Left ventricle myocardium inferior (tissue), 1 donor: ENCODE data around the gene FAM120C. TPM values are rescaled to one million over a fixed set of nuclear protein-coding genes. Genes with fewer than 3 reads are reported as not detected.

Experiments
- DNase-seq: peaks from one replicate; pipeline ENCODE4 v3.0.0-alpha.2; 2020
- H3K27ac ChIP-seq: fragments of 200-600 bp; replicated peaks from 2 replicates; pipeline ENCODE4 v1.8.0; 2021
- H3K27me3 ChIP-seq: fragments of 200-600 bp; 2 replicates; pipeline ENCODE4 v1.8.0; 2021; ENCODE audit warnings: low read depth
- H3K36me3 ChIP-seq: fragments of 200-600 bp; 2 replicates; pipeline ENCODE4 v1.8.0; 2021
- H3K4me1 ChIP-seq: fragments of 200-600 bp; 2 replicates; pipeline ENCODE4 v1.8.0; 2021
- H3K4me3 ChIP-seq: fragments of 200-600 bp; 2 replicates; pipeline ENCODE4 v1.8.0; 2021; ENCODE audit warnings: mild to moderate bottlenecking, moderate library complexity
- H3K9me3 ChIP-seq: fragments of 200-600 bp; replicated peaks from 2 replicates; pipeline ENCODE4 v1.8.0; 2021
- intact Hi-C: fragments of 100-400 bp; cut with micrococcal nuclease; formaldehyde crosslinking; loops from one replicate; pipeline ENCODE4 v1.11.0; 2022
- total RNA-seq: library from RNA; stranded (reverse); fragmentation: NEBNext Ultra II Directional; extraction: Animal tissue kit (Norgen Biotek cat#: 25700); gene quantifications from one replicate; pipeline ENCODE4 v1.2.1, GENCODE V29; 2021
- TF ChIP-seq, protein P1 (sequence below): fragments of 200-600 bp; IDR thresholded peaks from 2 replicates; pipeline ENCODE4 v1.8.0; 2021; ENCODE audit warnings: antibody characterized with exemption, mild to moderate bottlenecking, borderline replicate concordance
- donor health status: DM: no; HTN: yes; CAD: no; lungs with severe emphysema.

The FAM120C gene
- total RNA-seq, 1 donor from 2014 or later = 6.0 TPM

DNA sequence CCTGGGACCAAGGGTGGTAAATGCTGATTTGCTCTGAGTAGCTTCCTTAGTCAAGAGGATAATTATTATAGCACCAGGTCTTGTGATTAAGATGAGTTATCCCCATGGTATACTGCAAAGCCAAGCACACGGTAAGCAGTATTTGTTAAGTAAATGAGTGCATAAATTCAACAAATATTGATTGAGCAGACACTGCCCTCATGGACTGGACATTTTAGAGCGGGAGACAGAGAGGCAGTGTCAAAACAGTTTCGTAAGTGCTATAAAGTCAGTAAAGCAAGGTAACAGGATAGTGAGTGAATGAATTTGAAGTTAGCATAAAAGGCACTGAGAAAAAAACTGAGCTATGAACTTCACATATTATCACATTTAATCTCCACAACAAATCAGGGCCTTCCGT is 152.7 kb downstream of the FAM120C start:
- peaks cover 15% of the 10 kb centered on the region for H3K36me3 ChIP-seq
- H3K27me3 ChIP-seq = no peaks in the 10 kb centered on the region
- TF ChIP-seq, protein P1, sequence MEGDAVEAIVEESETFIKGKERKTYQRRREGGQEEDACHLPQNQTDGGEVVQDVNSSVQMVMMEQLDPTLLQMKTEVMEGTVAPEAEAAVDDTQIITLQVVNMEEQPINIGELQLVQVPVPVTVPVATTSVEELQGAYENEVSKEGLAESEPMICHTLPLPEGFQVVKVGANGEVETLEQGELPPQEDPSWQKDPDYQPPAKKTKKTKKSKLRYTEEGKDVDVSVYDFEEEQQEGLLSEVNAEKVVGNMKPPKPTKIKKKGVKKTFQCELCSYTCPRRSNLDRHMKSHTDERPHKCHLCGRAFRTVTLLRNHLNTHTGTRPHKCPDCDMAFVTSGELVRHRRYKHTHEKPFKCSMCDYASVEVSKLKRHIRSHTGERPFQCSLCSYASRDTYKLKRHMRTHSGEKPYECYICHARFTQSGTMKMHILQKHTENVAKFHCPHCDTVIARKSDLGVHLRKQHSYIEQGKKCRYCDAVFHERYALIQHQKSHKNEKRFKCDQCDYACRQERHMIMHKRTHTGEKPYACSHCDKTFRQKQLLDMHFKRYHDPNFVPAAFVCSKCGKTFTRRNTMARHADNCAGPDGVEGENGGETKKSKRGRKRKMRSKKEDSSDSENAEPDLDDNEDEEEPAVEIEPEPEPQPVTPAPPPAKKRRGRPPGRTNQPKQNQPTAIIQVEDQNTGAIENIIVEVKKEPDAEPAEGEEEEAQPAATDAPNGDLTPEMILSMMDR = no peak
- intact Hi-C loops = no loop called here
- no peak overlapping the region for H3K4me3 ChIP-seq
- no peaks in the 10 kb centered on the region for H3K9me3 ChIP-seq
- no peak overlapping the region for H3K27ac ChIP-seq
- no peak for DNase-seq
- H3K4me1 ChIP-seq = no peaks in the 10 kb centered on the region

GRCh38 chrX:54029529-54030143 is 153.4 kb downstream of the FAM120C start:
- Histone ChIP-seq H3K4me1 (no peaks in the 10 kb centered on the region), H3K9me3 (no peaks in the 10 kb centered on the region), H3K36me3 (peaks cover 10% of the 10 kb centered on the region), H3K27ac (no peak overlapping the region), H3K4me3 (no peak overlapping the region), H3K27me3 (no peaks in the 10 kb centered on the region)
- intact Hi-C loops = no loop called here
- TF ChIP-seq, protein P1 = no peak
- DNase-seq = no peak

- no peaks in the 10 kb centered on the region for H3K9me3 ChIP-seq
- peaks cover 10% of the 10 kb centered on the region for H3K36me3 ChIP-seq
- intact Hi-C loops = no loop called here
Measured at GRCh38 chrX:54024350-54024749, 158.7 kb downstream of the FAM120C start.

More at GRCh38 chrX:54024350-54024749, 158.7 kb downstream of the FAM120C start:
- no peak overlapping the region for H3K4me3 ChIP-seq
- TF ChIP-seq, protein P1 = no peak
- no peak overlapping the region for H3K27ac ChIP-seq
- H3K27me3 ChIP-seq = no peaks in the 10 kb centered on the region
- H3K4me1 ChIP-seq = no peaks in the 10 kb centered on the region
- DNase-seq = no peak

Other genes with a start within 250 kb of the FAM120C start
- 9.0 TPM for gene PHF8, start 138.8 kb downstream of the FAM120C start, total RNA-seq
- 0.88 TPM for gene WNK3, start 174.8 kb upstream of the FAM120C start, total RNA-seq